ENCODE results near the gene PLB1. TPM values are rescaled to one million over a fixed set of nuclear protein-coding genes. Genes with fewer than 3 reads are reported as not detected.
A peak's percentile ranks its signal among the peaks of the same experiment; 100 is the strongest.
"Not testable (repeated sequence)": the region's sequence is repeated elsewhere in the genome, so short reads cannot be mapped to it uniquely, and the experiment has no call there.

Gene PLB1
- total and polyA plus RNA-seq, 3 experiments from 2014 or later: 0.16 to 0.39 (median 0.35) TPM

DNA sequence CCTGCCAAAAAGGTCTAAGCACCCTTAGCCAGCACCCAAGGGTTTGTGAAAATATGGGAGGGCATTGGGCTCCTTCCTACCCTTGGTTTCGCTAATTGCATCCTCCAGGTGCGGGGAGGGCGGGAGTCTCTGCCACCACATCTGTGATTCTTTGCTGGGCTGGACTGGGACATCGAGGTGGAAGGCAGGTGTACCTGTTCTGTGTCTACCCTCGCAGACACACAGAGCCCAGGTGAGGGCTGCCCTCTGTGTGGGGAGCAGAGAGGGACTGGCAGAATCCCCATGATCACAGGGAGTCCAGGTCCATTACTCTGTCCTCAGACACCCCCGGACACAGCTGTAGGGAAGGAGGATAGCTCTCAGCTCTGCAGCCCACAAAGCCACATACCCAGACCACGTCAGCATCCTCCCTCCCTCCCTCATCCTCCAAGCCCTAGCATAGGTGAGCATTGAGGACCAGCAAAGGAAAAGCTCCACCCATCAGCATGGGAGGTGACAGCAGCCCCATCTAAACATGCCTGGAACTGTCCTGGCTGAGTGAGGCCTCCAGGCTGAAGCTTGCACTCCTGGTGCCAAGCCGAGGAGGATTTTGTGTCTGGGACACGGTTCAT is 49.8 kb downstream of the PLB1 start:
- Mint-ChIP-seq H3K27ac (peak overlapping the region; percentile 43 to 98 (median 94)), H3K4me3 (peak overlapping the region; percentile 37 to 92 (median 60)), H3K9me3 (no peaks in the 10 kb centered on the region), H3K36me3 (no peaks in the 10 kb centered on the region), H3K27me3 (peaks cover 0 to 4% of the 10 kb centered on the region in 2 donors), H3K4me1 (peaks cover 40 to 46% (median 42%) of the 10 kb centered on the region in 3 donors)
- H3K27ac ChIP-seq (ENCODE audit: low read depth, low read length): peak overlapping the region; percentile 40
- POLR2A ChIA-PET: no interaction called here
- H3K4me3 ChIP-seq (ENCODE audit: low read length): peak overlapping the region; percentile 35
- peak in 3 of 5 donors; percentile 16 to 57 (median 45) for DNase-seq
- H3K36me3 ChIP-seq (ENCODE audit: insufficient read depth, low read length): no peaks in the 10 kb centered on the region
- peaks cover 43% of the 10 kb centered on the region for H3K4me1 ChIP-seq (ENCODE audit: insufficient read depth, low read length)
- H3K9me3 ChIP-seq (ENCODE audit: low read length): no peaks in the 10 kb centered on the region
- no peaks in the 10 kb centered on the region for H3K27me3 ChIP-seq (ENCODE audit: insufficient read depth, low read length, poor library complexity, severe bottlenecking)
- CTCF ChIA-PET: no interaction called here

GRCh38 chr2:28546242-28546641 is 50.4 kb downstream of the PLB1 start:
- Mint-ChIP-seq H3K9me3 (no peaks in the 10 kb centered on the region), H3K4me3 (peak overlapping the region in 5 of 7 donors; percentile 9 to 62 (median 19)), H3K36me3 (no peaks in the 10 kb centered on the region), H3K27me3 (peaks cover 0 to 4% of the 10 kb centered on the region in 2 donors), H3K4me1 (peaks cover 40 to 46% (median 42%) of the 10 kb centered on the region in 3 donors), H3K27ac (peak overlapping the region; percentile 31 to 98 (median 89))
- Histone ChIP-seq H3K27me3 (ENCODE audit: insufficient read depth, low read length, poor library complexity, severe bottlenecking) (no peaks in the 10 kb centered on the region), H3K36me3 (ENCODE audit: insufficient read depth, low read length) (no peaks in the 10 kb centered on the region), H3K4me1 (ENCODE audit: insufficient read depth, low read length) (peaks cover 43% of the 10 kb centered on the region), H3K27ac (ENCODE audit: low read depth, low read length) (no peak overlapping the region), H3K4me3 (ENCODE audit: low read length) (no peak overlapping the region), H3K9me3 (ENCODE audit: low read length) (no peaks in the 10 kb centered on the region)
- POLR2A ChIA-PET: no interaction called here
- no peak for DNase-seq
- CTCF ChIA-PET: no interaction called here

DNA sequence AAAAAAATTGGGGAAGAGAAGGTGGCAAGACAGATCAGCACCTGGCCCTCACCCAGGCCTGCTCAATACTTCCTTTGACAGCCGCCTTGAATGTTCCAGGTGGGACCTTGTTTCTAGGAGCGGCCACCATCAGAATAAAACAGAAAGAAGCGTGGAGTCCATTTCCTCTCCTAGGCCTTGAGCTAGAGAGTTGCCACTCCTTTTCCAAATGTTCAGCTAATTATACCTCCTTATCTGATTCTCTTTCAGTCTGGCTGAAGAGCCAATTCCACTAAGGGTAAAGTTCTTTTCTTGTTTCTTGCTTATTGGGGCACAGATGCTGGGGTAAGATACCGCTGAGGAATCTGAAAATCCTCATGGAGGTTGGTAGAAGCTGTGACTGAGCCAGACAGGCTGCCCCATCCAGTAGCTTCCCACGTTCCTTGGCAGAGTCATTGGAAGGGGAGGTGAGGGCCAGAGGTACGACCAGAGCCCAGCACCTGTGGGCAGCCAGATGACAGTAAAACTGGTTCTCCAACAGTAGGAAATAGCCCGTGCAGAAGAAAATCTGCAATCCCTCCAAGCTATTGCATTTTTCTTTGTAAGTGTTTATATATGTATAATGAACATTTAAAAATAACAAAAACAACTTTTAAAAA is 51.5 kb downstream of the PLB1 start:
- Histone ChIP-seq H3K4me3 (ENCODE audit: low read length) (no peak overlapping the region), H3K27ac (ENCODE audit: low read depth, low read length) (no peak overlapping the region), H3K36me3 (ENCODE audit: insufficient read depth, low read length) (no peaks in the 10 kb centered on the region), H3K9me3 (ENCODE audit: low read length) (no peaks in the 10 kb centered on the region), H3K27me3 (ENCODE audit: insufficient read depth, low read length, poor library complexity, severe bottlenecking) (no peaks in the 10 kb centered on the region), H3K4me1 (ENCODE audit: insufficient read depth, low read length) (peaks cover 43% of the 10 kb centered on the region)
- no peaks in the 10 kb centered on the region for H3K36me3 Mint-ChIP-seq
- peaks cover 0 to 4% of the 10 kb centered on the region in 2 donors for H3K27me3 Mint-ChIP-seq
- no peaks in the 10 kb centered on the region for H3K9me3 Mint-ChIP-seq
- peak overlapping the region in 4 of 7 donors; percentile 6 to 50 (median 16) for H3K4me3 Mint-ChIP-seq
- H3K27ac Mint-ChIP-seq: peak overlapping the region in 7 of 8 donors; percentile 73 to 98 (median 78)
- DNase-seq: no peak
- ChIA-PET POLR2A (interaction anchor here (0.5 to 0.7 kb wide), 3 partner anchors 347 to 1181 kb away, joined by 4 to 9 read pairs (median 5); partner anchors contain the start of gene WDR43), CTCF (interaction anchor here (1.3 kb wide), 1 partner anchor 47 kb away, joined by 4 read pairs; no protein-coding TSS in a partner anchor)
- peaks cover 40 to 46% (median 42%) of the 10 kb centered on the region in 3 donors for H3K4me1 Mint-ChIP-seq

DNA sequence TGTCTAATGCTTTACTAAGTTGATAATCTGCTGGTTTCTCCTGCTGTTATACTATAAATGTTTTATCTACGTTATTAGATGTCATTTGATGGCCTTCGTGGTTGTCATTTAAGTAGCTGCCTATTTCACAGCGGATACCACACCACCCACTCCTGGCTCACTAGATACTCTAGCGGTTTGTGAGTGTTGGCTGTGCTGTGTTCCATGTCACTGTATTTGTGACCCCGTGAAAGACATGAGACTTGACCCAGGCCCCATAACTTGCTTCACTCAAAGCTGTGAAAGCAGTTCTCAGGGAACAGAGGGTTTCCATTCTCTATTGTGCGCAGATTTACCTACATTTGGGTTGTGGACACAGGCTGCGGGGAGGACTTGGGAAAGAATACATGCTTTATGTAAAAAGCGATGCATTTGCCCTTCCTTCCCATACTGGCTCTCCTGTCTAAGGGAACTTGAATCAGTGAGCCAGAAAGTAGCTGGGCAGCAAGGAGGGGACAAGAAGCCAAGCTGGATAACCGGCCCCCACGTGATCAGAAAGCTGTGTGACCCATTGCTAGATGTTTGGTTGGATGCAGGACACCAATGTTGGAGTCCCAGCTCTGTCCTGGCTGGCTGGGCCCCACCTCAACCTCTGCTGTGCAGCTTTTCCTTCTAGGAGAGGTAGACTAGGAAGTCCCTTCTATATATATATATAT is 52.2 kb downstream of the PLB1 start:
- Histone ChIP-seq H3K36me3 (ENCODE audit: insufficient read depth, low read length) (no peaks in the 10 kb centered on the region), H3K27me3 (ENCODE audit: insufficient read depth, low read length, poor library complexity, severe bottlenecking) (no peaks in the 10 kb centered on the region), H3K9me3 (ENCODE audit: low read length) (no peaks in the 10 kb centered on the region), H3K4me3 (ENCODE audit: low read length) (no peak overlapping the region), H3K27ac (ENCODE audit: low read depth, low read length) (no peak overlapping the region), H3K4me1 (ENCODE audit: insufficient read depth, low read length) (peaks cover 43% of the 10 kb centered on the region)
- peaks cover 38 to 46% (median 42%) of the 10 kb centered on the region in 3 donors for H3K4me1 Mint-ChIP-seq
- peaks cover 0 to 1% of the 10 kb centered on the region in 2 donors for H3K27me3 Mint-ChIP-seq
- POLR2A ChIA-PET: interaction anchor here (0.5 kb wide), 1 partner anchor 346 kb away, joined by 4 read pairs; the partner anchor contains the start of gene WDR43
- H3K36me3 Mint-ChIP-seq: no peaks in the 10 kb centered on the region
- no peaks in the 10 kb centered on the region for H3K9me3 Mint-ChIP-seq
- H3K27ac Mint-ChIP-seq: peak overlapping the region; percentile 48 to 98 (median 75)
- CTCF ChIA-PET: interaction anchor here (1.3 kb wide), 1 partner anchor 46 kb away, joined by 4 read pairs; no protein-coding TSS in a partner anchor
- peak in 3 of 5 donors; percentile 14 to 61 (median 15) for DNase-seq
- peak overlapping the region in 6 of 7 donors; percentile 4 to 50 (median 16) for H3K4me3 Mint-ChIP-seq

- POLR2A ChIA-PET; H3K9me3 Mint-ChIP-seq; H3K27ac Mint-ChIP-seq; H3K36me3 Mint-ChIP-seq; H3K4me3 Mint-ChIP-seq; H3K27me3 Mint-ChIP-seq; H3K36me3 ChIP-seq (ENCODE audit: insufficient read depth, low read length); H3K9me3 ChIP-seq (ENCODE audit: low read length); CTCF ChIA-PET; H3K4me3 ChIP-seq (ENCODE audit: low read length); DNase-seq; H3K27ac ChIP-seq (ENCODE audit: low read depth, low read length); H3K27me3 ChIP-seq (ENCODE audit: insufficient read depth, low read length, poor library complexity, severe bottlenecking): not testable (repeated sequence)
- peaks cover 28% of the 10 kb centered on the region for H3K4me1 ChIP-seq (ENCODE audit: insufficient read depth, low read length)
- peaks cover 27 to 32% (median 30%) of the 10 kb centered on the region in 3 donors for H3K4me1 Mint-ChIP-seq
Observed at GRCh38 chr2:28550345-28550744, 54.5 kb downstream of the PLB1 start.

- no peak overlapping the region for H3K4me3 ChIP-seq (ENCODE audit: low read length)
- ChIA-PET CTCF (no interaction called here), POLR2A (no interaction called here)
- H3K36me3 ChIP-seq (ENCODE audit: insufficient read depth, low read length): no peaks in the 10 kb centered on the region
- Mint-ChIP-seq H3K4me3 (no peak overlapping the region), H3K36me3 (no peaks in the 10 kb centered on the region), H3K4me1 (peaks cover 14 to 18% (median 14%) of the 10 kb centered on the region in 3 donors), H3K9me3 (no peaks in the 10 kb centered on the region), H3K27ac (peak overlapping the region in 1 of 8 donors; percentile 5), H3K27me3 (no peaks in the 10 kb centered on the region)
- H3K4me1 ChIP-seq (ENCODE audit: insufficient read depth, low read length): peaks cover 10% of the 10 kb centered on the region
- DNase-seq: no peak
- H3K9me3 ChIP-seq (ENCODE audit: low read length): no peaks in the 10 kb centered on the region
- no peaks in the 10 kb centered on the region for H3K27me3 ChIP-seq (ENCODE audit: insufficient read depth, low read length, poor library complexity, severe bottlenecking)
- no peak overlapping the region for H3K27ac ChIP-seq (ENCODE audit: low read depth, low read length)
Observed at GRCh38 chr2:28552045-28552823, 56.4 kb downstream of the PLB1 start.

- Mint-ChIP-seq H3K9me3 (no peaks in the 10 kb centered on the region), H3K4me1 (no peaks in the 10 kb centered on the region)
Observed at GRCh38 chr2:28556303-28556702, 60.4 kb downstream of the PLB1 start.

More at GRCh38 chr2:28556303-28556702, 60.4 kb downstream of the PLB1 start:
- H3K27me3 Mint-ChIP-seq: peaks cover 2 to 3% of the 10 kb centered on the region in 2 donors
- H3K27ac Mint-ChIP-seq: peak overlapping the region in 1 of 8 donors; percentile 52
- ChIA-PET CTCF (interaction anchor here (1.1 to 1.5 kb wide), 4 partner anchors 9 to 24 kb away, joined by 3 to 4 read pairs (median 3); no protein-coding TSS in a partner anchor), POLR2A (no interaction called here)
- Histone ChIP-seq H3K27ac (ENCODE audit: low read depth, low read length) (no peak overlapping the region), H3K4me1 (ENCODE audit: insufficient read depth, low read length) (no peaks in the 10 kb centered on the region), H3K4me3 (ENCODE audit: low read length) (no peak overlapping the region), H3K9me3 (ENCODE audit: low read length) (no peaks in the 10 kb centered on the region), H3K36me3 (ENCODE audit: insufficient read depth, low read length) (no peaks in the 10 kb centered on the region), H3K27me3 (ENCODE audit: insufficient read depth, low read length, poor library complexity, severe bottlenecking) (no peaks in the 10 kb centered on the region)
- no peaks in the 10 kb centered on the region for H3K36me3 Mint-ChIP-seq
- DNase-seq: no peak
- no peak overlapping the region for H3K4me3 Mint-ChIP-seq
